Right lobe of liver (tissue), 6 donors: ENCODE results near the gene DCDC2C. TPM values are rescaled to one million over a fixed set of nuclear protein-coding genes. Genes with fewer than 3 reads are reported as not detected.

Experiments used
- ATAC-seq, 4 donors: fragments of 200-7000 bp; cut with Tn5 transposase; one replicate each; pipeline ENCODE4 v1.9.1; 2020; ENCODE audit warnings: mild to moderate bottlenecking in 4 of 4, moderate library complexity in 4 of 4
- DNase-seq, 3 donors: peaks; one replicate each; pipeline ENCODE4 v3.0.0-alpha.2; 2020
- H3K27ac ChIP-seq, 3 donors: fragments of 200-600 bp; one replicate each; pipeline ENCODE4 v1.8.0; 2022
- H3K27me3 ChIP-seq, 2 donors: fragments of 200-600 bp; one replicate each; pipeline ENCODE4 v1.8.0; 2022
- H3K36me3 ChIP-seq, 4 donors: fragments of 200-600 bp; sonication (generic) in 1 of 4; one replicate each; pipeline versions ENCODE4 v1.5.1 to v1.8.0; 2017 to 2022; ENCODE audit warnings: control low read depth in 1 of 4
- H3K4me1 ChIP-seq, 4 donors: fragments of 200-600 bp; sonication (generic) in 1 of 4; one replicate each; pipeline versions ENCODE4 v1.5.1 to v1.8.0; 2017 to 2022; ENCODE audit warnings: control low read depth in 1 of 4
- H3K4me3 ChIP-seq, 3 donors: fragments of 200-600 bp; one replicate each; pipeline ENCODE4 v1.8.0; 2022
- H3K9me3 ChIP-seq, 4 donors: fragments of 200-600 bp; sonication (generic) in 1 of 4; one replicate each; pipeline versions ENCODE4 v1.5.1 to v1.8.0; 2017 to 2022; ENCODE audit warnings: control low read depth in 1 of 4
- POLR2A ChIP-seq: fragments of 450-650 bp; IDR thresholded peaks from one replicate; pipeline ENCODE4 v1.6.1; 2017; ENCODE audit warnings: antibody characterized with exemption, mild to moderate bottlenecking
- WGBS: methylation state at CpG from one replicate; pipeline ENCODE4 v1.1.6; 2018; ENCODE audit warnings: low coverage, low lambda C conversion rate; ENCODE audit not compliant: insufficient coverage; ENCODE audit errors: missing lambda C conversion rate; 5-methylcytosine and 5-hydroxymethylcytosine counted together
- intact Hi-C, 2 donors: fragments of 100-400 bp; cut with DNase I; formaldehyde crosslinking; loops; one replicate each; pipeline versions ENCODE4 v1.11.2 to v1.14.1; 2022
- total RNA-seq, 6 experiments: library from RNA; depleted of rRNA in 2 of 6; stranded (reverse); fragments of >200 nt in 2 of 6; fragmentation: NEBNext Ultra II Directional in 3 of 6; extraction: Animal tissue kit (Norgen Biotek cat#: 25700) in 3 of 6; gene quantifications; one replicate each; pipeline versions ENCODE4 v1.1.0 to v1.2.4, GENCODE V29; 2016 to 2023
- TF ChIP-seq, protein P1 (sequence below), 4 donors: fragments of 200-600 bp in 3 of 4; fragments of 450-650 bp in 1 of 4; IDR thresholded peaks; one replicate each; pipeline versions ENCODE4 v1.5.1 to v1.8.0; 2016 to 2022; ENCODE audit warnings: antibody characterized with exemption in 4 of 4, mild to moderate bottlenecking in 2 of 4
- donor health status: DM: no; HTN: yes; CAD: no.
- donor health status: DM: no; HTN: no; CAD: no.
- donor health status: DM: no; HTN: no; CAD: no.
- donor health status: DM: no; HTN: yes; CAD: no.
- donor health status: DM: no; HTN: yes; CAD: no.

DCDC2C gene
- total RNA-seq, 6 experiments from 2014 or later = not detected

DNA sequence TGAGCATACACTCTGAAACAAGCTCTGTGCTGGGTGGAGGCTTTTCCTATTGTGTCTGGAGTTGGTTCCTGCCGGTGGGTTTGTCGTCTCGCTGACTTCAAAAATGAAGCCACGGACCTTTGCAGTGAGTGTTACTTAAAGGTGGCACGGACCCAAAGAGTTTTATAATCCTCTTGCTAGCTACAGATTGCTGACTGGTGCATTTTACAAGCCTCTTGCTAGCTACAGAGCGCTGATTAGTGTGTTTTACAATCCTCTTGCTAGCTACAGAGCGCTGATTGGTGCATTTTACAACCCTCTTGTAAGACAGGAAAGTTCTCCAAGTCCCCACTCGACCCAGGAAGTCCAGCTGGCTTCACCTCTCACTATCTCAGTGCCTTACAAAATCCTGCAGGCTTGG, 15.3 kb downstream of the DCDC2C start:
- ATAC-seq = no peak
- no peak overlapping the region for H3K27ac ChIP-seq
- DNase-seq = no peak
- WGBS = 49% methylated on average over 8 of the region's 8 CpGs
- TF ChIP-seq, protein P1, sequence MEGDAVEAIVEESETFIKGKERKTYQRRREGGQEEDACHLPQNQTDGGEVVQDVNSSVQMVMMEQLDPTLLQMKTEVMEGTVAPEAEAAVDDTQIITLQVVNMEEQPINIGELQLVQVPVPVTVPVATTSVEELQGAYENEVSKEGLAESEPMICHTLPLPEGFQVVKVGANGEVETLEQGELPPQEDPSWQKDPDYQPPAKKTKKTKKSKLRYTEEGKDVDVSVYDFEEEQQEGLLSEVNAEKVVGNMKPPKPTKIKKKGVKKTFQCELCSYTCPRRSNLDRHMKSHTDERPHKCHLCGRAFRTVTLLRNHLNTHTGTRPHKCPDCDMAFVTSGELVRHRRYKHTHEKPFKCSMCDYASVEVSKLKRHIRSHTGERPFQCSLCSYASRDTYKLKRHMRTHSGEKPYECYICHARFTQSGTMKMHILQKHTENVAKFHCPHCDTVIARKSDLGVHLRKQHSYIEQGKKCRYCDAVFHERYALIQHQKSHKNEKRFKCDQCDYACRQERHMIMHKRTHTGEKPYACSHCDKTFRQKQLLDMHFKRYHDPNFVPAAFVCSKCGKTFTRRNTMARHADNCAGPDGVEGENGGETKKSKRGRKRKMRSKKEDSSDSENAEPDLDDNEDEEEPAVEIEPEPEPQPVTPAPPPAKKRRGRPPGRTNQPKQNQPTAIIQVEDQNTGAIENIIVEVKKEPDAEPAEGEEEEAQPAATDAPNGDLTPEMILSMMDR (IDR thresholded peaks at IDR 0.05) = no peak
- TF ChIP-seq POLR2A = no peak
- H3K4me3 ChIP-seq = no peak overlapping the region
- intact Hi-C loops = no loop called here
- no peaks in the 10 kb centered on the region for H3K36me3 ChIP-seq
- no peaks in the 10 kb centered on the region for H3K9me3 ChIP-seq
- no peaks in the 10 kb centered on the region for H3K27me3 ChIP-seq
- H3K4me1 ChIP-seq = no peaks in the 10 kb centered on the region

DNA sequence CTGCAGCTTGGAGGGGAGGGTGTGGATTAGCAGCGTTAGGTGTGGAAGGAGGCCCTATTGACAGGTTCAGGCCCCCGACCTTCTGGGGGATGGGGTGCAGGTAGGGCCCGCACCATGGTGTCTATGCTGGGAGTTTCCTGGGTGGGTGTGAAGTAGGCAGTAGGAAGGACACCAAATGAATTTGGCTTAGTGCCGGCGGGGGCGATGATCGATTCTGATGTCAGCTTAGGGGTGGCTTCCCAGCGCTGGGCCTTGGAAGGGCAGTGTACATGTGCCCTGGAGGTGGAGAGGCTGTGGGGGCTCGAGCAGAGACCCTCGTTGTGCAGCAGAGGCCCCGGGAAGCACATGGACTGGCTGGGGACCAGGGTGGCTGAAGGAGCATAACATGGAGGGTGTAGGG, 21.6 kb downstream of the DCDC2C start:
- TF ChIP-seq, protein P1 (IDR thresholded peaks at IDR 0.05) = no peak
- no peak for TF ChIP-seq POLR2A
- H3K36me3 ChIP-seq = no peaks in the 10 kb centered on the region
- H3K27ac ChIP-seq = no peak overlapping the region
- intact Hi-C loops = no loop called here
- peaks cover 0 to 4% (median 0%) of the 10 kb centered on the region in 4 donors for H3K4me1 ChIP-seq
- 53% methylated on average over 11 of the region's 11 CpGs for WGBS
- DNase-seq = no peak
- ATAC-seq = no peak
- no peaks in the 10 kb centered on the region for H3K9me3 ChIP-seq
- H3K4me3 ChIP-seq = no peak overlapping the region
- H3K27me3 ChIP-seq = no peaks in the 10 kb centered on the region

DNA sequence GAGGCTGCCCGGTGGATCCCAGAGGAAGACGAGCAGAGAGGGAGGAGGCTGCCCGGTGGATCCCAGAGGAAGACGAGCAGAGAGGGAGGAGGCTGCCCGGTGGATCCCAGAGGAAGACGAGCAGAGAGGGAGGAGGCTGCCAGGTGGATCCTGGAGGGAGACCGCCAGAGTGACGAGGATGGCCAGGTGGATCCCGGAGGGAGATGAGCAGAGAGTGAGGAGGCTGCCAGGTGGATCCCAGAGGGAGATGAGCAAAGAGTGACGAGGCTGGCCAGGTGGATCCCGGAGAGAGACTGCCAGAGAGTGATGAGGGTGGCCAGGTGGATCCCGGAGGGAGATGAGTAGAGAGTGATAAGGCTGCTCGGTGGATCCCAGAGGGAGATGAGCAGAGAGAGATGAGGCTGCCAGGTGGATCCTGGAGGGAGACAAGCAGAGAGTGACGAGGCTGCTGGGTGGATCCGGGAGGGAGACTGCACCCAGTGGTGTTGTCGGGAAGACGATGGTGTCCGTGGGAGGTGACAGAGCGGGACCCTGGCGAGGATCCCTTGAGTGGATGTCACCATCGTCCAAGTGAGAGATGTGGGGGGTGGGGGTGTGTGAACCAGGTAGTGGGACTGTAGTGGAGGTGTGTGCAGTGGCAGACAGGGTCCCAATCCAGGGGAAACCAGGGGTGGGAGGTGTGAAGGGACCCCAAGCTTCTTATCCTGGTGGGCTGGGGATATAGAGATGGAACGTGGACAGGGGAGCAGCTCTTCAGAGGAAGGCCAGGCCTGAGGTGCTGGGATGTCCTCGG, 22.3 kb downstream of the DCDC2C start:
- TF ChIP-seq POLR2A = no peak
- TF ChIP-seq, protein P1 (IDR thresholded peaks at IDR 0.05) = no peak
- no peak for DNase-seq
- peaks cover 0 to 4% (median 0%) of the 10 kb centered on the region in 4 donors for H3K4me1 ChIP-seq
- WGBS = 40% methylated on average over 8 of the region's 23 CpGs
- H3K27ac ChIP-seq = no peak overlapping the region
- no peaks in the 10 kb centered on the region for H3K36me3 ChIP-seq
- H3K27me3 ChIP-seq = no peaks in the 10 kb centered on the region
- no peak overlapping the region for H3K4me3 ChIP-seq
- H3K9me3 ChIP-seq = no peaks in the 10 kb centered on the region
- intact Hi-C loops = no loop called here
- peak in 1 of 4 donors; percentile 43 for ATAC-seq

DNA sequence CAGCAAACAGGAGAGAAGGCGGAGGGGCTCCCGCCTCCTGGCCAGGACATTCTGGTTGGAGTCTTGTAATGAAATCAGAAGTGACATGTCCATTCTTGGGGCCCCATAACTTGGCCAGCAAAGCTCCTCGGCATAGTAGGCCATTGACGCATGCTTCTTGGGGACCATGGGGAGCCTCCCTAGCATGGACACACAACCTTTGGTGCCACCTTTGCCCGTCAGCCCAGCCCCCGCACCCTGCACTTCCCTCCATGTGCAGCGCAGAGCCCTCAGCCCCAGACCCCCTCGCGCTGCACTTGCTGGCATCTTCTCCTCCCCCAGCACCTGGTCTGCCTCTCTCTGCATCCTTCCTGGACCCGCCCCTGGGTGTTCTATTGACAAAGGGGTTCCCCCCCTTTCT, 23.1 kb downstream of the DCDC2C start:
- ATAC-seq (no peak), DNase-seq (no peak)
- WGBS = 77% methylated on average over 3 of the region's 10 CpGs

More for the DNA sequence above, 23.1 kb downstream of the DCDC2C start:
- no peak overlapping the region for H3K4me3 ChIP-seq
- H3K9me3 ChIP-seq = no peaks in the 10 kb centered on the region
- TF ChIP-seq, protein P1 (IDR thresholded peaks at IDR 0.05) = no peak
- TF ChIP-seq POLR2A = no peak
- H3K27me3 ChIP-seq = no peaks in the 10 kb centered on the region
- H3K27ac ChIP-seq = no peak overlapping the region
- intact Hi-C loops = no loop called here
- H3K4me1 ChIP-seq = peaks cover 0 to 4% (median 0%) of the 10 kb centered on the region in 4 donors
- no peaks in the 10 kb centered on the region for H3K36me3 ChIP-seq
